PC-9 (cell line): ENCODE measurements around the gene SALL1. TPM values are rescaled to one million over a fixed set of nuclear protein-coding genes. Genes with fewer than 3 reads are reported as not detected.

Source experiments
- BruUV-seq: library from RNA; stranded (reverse); fragments of 400-500 nt; replicated peaks from 2 replicates; lab custom pipeline; 2021; lab: Mats Ljungman, UMichigan
- CTCF ChIA-PET: fragments of 300-600 bp; sonication (Branson Sonifier 250); formaldehyde crosslinking; loops from one replicate; lab custom pipeline; 2022; ENCODE audit warnings: antibody characterized with exemption; lab: Charles Lee
- POLR2A ChIA-PET: fragments of 300-600 bp; sonication (Branson Sonifier 250); formaldehyde crosslinking; loops from one replicate; lab custom pipeline; 2022; ENCODE audit warnings: antibody characterized with exemption; ENCODE audit not compliant: unreplicated experiment; lab: Charles Lee
- DNase-seq, 2 experiments: peaks; one replicate each; pipeline versions ENCODE4 v3.0.0 to v3.0.0-alpha.2; 2015 to 2022; ENCODE audit warnings: mixed read lengths in 1 of 2
- H2AFZ ChIP-seq: fragments of 200-600 bp; sonication (generic); 2 replicates; pipeline ENCODE4 v1.8.1; 2017; ENCODE audit warnings: antibody characterized with exemption
- H3F3A ChIP-seq: fragments of 200-600 bp; sonication (generic); 2 replicates; pipeline ENCODE4 v1.8.1; 2017; ENCODE audit warnings: antibody characterized with exemption, mild to moderate bottlenecking, low read depth; ENCODE audit not compliant: insufficient read depth
- H3K27ac ChIP-seq: fragments of 200-600 bp; sonication (generic); 2 replicates; pipeline ENCODE4 v1.6.1; 2016; ENCODE audit warnings: mixed run types
- H3K27me3 ChIP-seq: fragments of 200-600 bp; sonication (generic); 2 replicates; pipeline ENCODE4 v1.6.1; 2016; ENCODE audit warnings: low read depth, mixed run types; ENCODE audit not compliant: insufficient read depth
- H3K36me3 ChIP-seq: fragments of 200-600 bp; sonication (generic); 2 replicates; pipeline ENCODE4 v1.6.1; 2016; ENCODE audit warnings: low read depth, mixed run types
- H3K4me1 ChIP-seq: fragments of 200-600 bp; sonication (generic); replicated peaks from 2 replicates; pipeline ENCODE4 v1.6.1; 2016; ENCODE audit warnings: mixed run types; ENCODE audit not compliant: insufficient read depth
- H3K4me2 ChIP-seq: fragments of 200-600 bp; sonication (generic); 2 replicates; pipeline ENCODE4 v1.6.1; 2017; ENCODE audit warnings: mixed run types
- H3K4me3 ChIP-seq: fragments of 200-600 bp; sonication (generic); 2 replicates; pipeline ENCODE4 v1.6.1; 2016; ENCODE audit warnings: mixed run types
- H3K79me2 ChIP-seq: fragments of 200-600 bp; sonication (generic); 2 replicates; pipeline ENCODE4 v1.6.1; 2017; ENCODE audit warnings: low read depth, mixed run types
- H3K9me2 ChIP-seq: fragments of 200-600 bp; sonication (generic); 2 replicates; pipeline ENCODE4 v1.8.1; 2017; ENCODE audit warnings: mild to moderate bottlenecking; ENCODE audit not compliant: insufficient read depth
- H3K9me3 ChIP-seq: fragments of 200-600 bp; sonication (generic); 2 replicates; pipeline ENCODE4 v1.8.1; 2016; ENCODE audit warnings: low read depth; ENCODE audit not compliant: insufficient read depth
- H4K20me1 ChIP-seq: fragments of 200-600 bp; sonication (generic); 2 replicates; pipeline ENCODE4 v1.8.1; 2017; ENCODE audit not compliant: insufficient read depth
- EZH2 ChIP-seq: fragments of 200-600 bp; sonication (generic); IDR thresholded peaks from 2 replicates; pipeline ENCODE4 v1.8.0; 2017; ENCODE audit warnings: antibody characterized with exemption, low read depth
- intact Hi-C: fragments of 100-400 bp; cut with micrococcal nuclease; formaldehyde crosslinking; loops from one replicate; pipeline ENCODE4 v1.10.0; 2022; ENCODE audit not compliant: unreplicated experiment
- total RNA-seq: library from RNA; stranded (reverse); gene quantifications from 2 replicates; pipeline ENCODE4 v1.2.3, GENCODE V29; 2021
- TF ChIP-seq, protein P1 (sequence below): fragments of 200-600 bp; sonication (generic); conservative IDR thresholded peaks from 2 replicates; pipeline ENCODE4 v1.6.1; 2017; ENCODE audit warnings: mixed run types, antibody characterized with exemption, mild to moderate bottlenecking, moderate library complexity

SALL1 gene
- total RNA-seq, 1 experiment from 2014 or later = not detected

DNA sequence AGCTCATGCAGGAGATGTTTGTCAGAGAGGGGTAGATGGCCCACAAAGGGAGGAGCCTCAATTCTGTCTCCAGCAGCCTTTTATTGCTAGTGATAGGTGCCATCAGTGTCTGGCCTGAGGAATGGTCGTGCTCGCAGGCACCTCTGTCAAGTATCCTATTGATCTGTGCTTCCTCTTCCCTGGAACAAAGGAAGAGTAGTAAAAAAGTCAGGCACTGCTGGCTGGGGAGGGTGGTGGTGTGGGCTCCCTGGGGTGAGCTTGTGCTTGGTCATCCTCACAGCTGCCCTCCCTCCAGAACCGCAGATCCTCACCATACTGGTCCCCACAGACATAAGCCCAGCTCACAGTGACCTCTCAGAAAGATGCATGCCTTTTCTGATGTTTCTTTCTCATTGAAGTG is 15.0 kb upstream of the SALL1 start:
- ChIA-PET CTCF (no interaction called here), POLR2A (no interaction called here)
- H3K9me2 ChIP-seq = no peaks in the 10 kb centered on the region
- H2AFZ ChIP-seq = no peak overlapping the region
- no peak for DNase-seq
- H3K9me3 ChIP-seq = no peaks in the 10 kb centered on the region
- no peaks in the 10 kb centered on the region for H3F3A ChIP-seq
- TF ChIP-seq EZH2 = no peak
- TF ChIP-seq, protein P1, sequence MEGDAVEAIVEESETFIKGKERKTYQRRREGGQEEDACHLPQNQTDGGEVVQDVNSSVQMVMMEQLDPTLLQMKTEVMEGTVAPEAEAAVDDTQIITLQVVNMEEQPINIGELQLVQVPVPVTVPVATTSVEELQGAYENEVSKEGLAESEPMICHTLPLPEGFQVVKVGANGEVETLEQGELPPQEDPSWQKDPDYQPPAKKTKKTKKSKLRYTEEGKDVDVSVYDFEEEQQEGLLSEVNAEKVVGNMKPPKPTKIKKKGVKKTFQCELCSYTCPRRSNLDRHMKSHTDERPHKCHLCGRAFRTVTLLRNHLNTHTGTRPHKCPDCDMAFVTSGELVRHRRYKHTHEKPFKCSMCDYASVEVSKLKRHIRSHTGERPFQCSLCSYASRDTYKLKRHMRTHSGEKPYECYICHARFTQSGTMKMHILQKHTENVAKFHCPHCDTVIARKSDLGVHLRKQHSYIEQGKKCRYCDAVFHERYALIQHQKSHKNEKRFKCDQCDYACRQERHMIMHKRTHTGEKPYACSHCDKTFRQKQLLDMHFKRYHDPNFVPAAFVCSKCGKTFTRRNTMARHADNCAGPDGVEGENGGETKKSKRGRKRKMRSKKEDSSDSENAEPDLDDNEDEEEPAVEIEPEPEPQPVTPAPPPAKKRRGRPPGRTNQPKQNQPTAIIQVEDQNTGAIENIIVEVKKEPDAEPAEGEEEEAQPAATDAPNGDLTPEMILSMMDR = no peak
- H3K4me3 ChIP-seq = no peak overlapping the region
- no peaks in the 10 kb centered on the region for H3K36me3 ChIP-seq
- no peaks in the 10 kb centered on the region for H3K27me3 ChIP-seq
- no peak overlapping the region for H3K27ac ChIP-seq
- H3K79me2 ChIP-seq = no peaks in the 10 kb centered on the region
- intact Hi-C loops = no loop called here
- no peaks in the 10 kb centered on the region for H4K20me1 ChIP-seq
- no peak overlapping the region for H3K4me2 ChIP-seq
- no peaks in the 10 kb centered on the region for H3K4me1 ChIP-seq
- no TSS peak for BruUV-seq

DNA sequence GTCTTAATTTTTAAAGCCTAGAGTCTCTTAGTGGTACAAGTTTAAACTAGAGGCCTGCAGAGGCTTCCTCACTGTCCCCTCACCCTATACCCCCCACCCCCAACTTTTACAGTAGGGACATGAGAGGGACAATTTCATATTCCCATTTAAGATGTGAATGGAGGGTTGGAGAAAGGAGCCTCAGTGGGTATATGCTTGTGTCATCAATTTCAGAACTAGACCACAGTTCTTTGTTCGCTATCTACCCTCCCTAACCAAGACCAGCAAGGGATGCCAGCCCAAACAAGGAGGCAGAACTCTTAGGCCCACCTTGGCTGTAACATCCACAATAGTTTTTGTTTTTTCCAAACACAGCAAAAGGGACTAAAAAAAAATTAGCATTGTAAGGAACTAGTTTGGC is 14.0 kb upstream of the SALL1 start:
- no TSS peak for BruUV-seq
- no peak for DNase-seq
- POLR2A ChIA-PET = no interaction called here

DNA sequence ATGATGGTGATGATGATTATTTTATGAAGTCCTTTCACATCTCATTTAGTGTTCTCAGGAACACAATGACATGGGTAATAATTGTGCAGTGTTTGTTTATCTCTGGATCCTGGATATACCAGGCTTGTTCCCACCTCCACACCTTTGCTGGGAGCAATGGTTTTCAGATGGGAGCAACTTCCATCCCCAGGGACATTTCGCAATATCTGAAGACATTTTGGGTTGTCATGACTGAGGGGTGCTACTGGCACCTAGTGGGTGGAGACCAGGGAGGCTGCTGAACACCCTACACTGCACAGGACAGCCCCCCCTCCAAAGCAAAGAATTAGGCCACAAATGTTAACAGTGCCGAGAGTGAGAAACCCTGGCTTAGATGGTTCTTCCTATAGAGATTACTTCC is 13.5 kb upstream of the SALL1 start:
- DNase-seq = no peak
- Histone ChIP-seq H2AFZ (no peak overlapping the region), H3K4me2 (no peak overlapping the region), H3K27ac (no peak overlapping the region), H3F3A (no peaks in the 10 kb centered on the region), H3K79me2 (no peaks in the 10 kb centered on the region), H3K36me3 (no peaks in the 10 kb centered on the region), H3K4me1 (no peaks in the 10 kb centered on the region), H4K20me1 (no peaks in the 10 kb centered on the region), H3K4me3 (no peak overlapping the region), H3K9me2 (no peaks in the 10 kb centered on the region), H3K9me3 (no peaks in the 10 kb centered on the region), H3K27me3 (no peaks in the 10 kb centered on the region)
- CTCF ChIA-PET = no interaction called here
- TF ChIP-seq EZH2 = no peak
- TF ChIP-seq, protein P1 = no peak
- intact Hi-C loops = no loop called here
- no TSS peak for BruUV-seq
- POLR2A ChIA-PET = no interaction called here

More for the DNA sequence above, 14.0 kb upstream of the SALL1 start:
- Histone ChIP-seq H3K4me2 (no peak overlapping the region), H3K4me1 (no peaks in the 10 kb centered on the region), H2AFZ (no peak overlapping the region), H3K36me3 (no peaks in the 10 kb centered on the region), H3K9me2 (no peaks in the 10 kb centered on the region), H3F3A (no peaks in the 10 kb centered on the region), H4K20me1 (no peaks in the 10 kb centered on the region), H3K4me3 (no peak overlapping the region), H3K79me2 (no peaks in the 10 kb centered on the region), H3K27ac (no peak overlapping the region), H3K9me3 (no peaks in the 10 kb centered on the region), H3K27me3 (no peaks in the 10 kb centered on the region)
- intact Hi-C loops = no loop called here
- TF ChIP-seq, protein P1 = no peak
- no peak for TF ChIP-seq EZH2
- CTCF ChIA-PET = no interaction called here
